Central memory CD8-positive, alpha-beta T cell (primary cell): ENCODE data around the gene MYO5A.
A peak's percentile ranks its signal among the peaks of the same experiment; 100 is the strongest.

ENCODE experiments used
- ATAC-seq: fragments of 150-1000 bp; cut with Tn5 transposase; replicated peaks from 2 replicates; pipeline ENCODE4 v1.10.0; 2022; ENCODE audit warnings: mild to moderate bottlenecking, moderate FRiP score, moderate number of reproducible peaks; ENCODE audit not compliant: poor library complexity, severe bottlenecking; ENCODE audit errors: extremely low read depth
- DNase-seq, 2 donors: peaks; one replicate each; pipeline ENCODE4 v3.0.0; 2021; ENCODE audit warnings: low spot score in 2 of 2
- H3K27ac Mint-ChIP-seq: one replicate; pipeline ENCODE4 v1.8.0; 2022; ENCODE audit warnings: low read depth, mild to moderate bottlenecking, moderate library complexity, mixed read lengths
- H3K27me3 Mint-ChIP-seq: one replicate; pipeline ENCODE4 v1.8.0; 2022; ENCODE audit warnings: mixed read lengths
- H3K36me3 Mint-ChIP-seq: one replicate; pipeline ENCODE4 v1.8.0; 2022; ENCODE audit warnings: mild to moderate bottlenecking, moderate library complexity, mixed read lengths; ENCODE audit not compliant: insufficient read depth
- H3K4me1 Mint-ChIP-seq: one replicate; pipeline ENCODE4 v1.8.0; 2022; ENCODE audit warnings: mixed read lengths
- H3K4me3 Mint-ChIP-seq: one replicate; pipeline ENCODE4 v1.8.0; 2022; ENCODE audit warnings: mild to moderate bottlenecking, moderate library complexity, mixed read lengths
- H3K9me3 Mint-ChIP-seq: one replicate; pipeline ENCODE4 v1.8.0; 2022; ENCODE audit warnings: mixed read lengths

MYO5A gene

DNA sequence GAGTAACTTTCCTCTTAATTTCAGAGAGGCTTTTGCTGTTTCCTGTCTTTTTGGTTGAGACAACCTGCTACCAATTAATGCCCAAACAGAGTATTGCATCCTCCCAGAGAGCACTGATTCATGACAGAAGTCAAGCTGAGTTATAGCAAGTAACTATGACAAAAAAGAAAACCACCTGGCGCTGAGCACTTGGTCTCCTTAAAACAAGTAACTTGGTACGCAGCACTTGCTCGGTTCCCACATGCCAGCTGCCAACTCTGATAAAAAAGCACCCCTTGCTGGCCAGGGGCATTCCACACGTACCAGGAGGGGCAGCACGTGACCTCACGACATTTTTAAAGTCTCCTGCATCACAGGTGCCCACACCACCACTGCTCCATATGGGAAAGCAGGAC is 219.5 kb downstream of the MYO5A start:
- H3K4me1 Mint-ChIP-seq, result peaks cover 5% of the 10 kb centered on the region
- H3K27me3 Mint-ChIP-seq, result no peaks in the 10 kb centered on the region
- peaks cover 37% of the 10 kb centered on the region for H3K36me3 Mint-ChIP-seq
- no peak overlapping the region for H3K27ac Mint-ChIP-seq
- H3K4me3 Mint-ChIP-seq, result no peak overlapping the region
- no peak for ATAC-seq
- H3K9me3 Mint-ChIP-seq, result no peaks in the 10 kb centered on the region
- DNase-seq, result no peak

GRCh38 chr15:52308446-52309153 is 220.1 kb downstream of the MYO5A start:
- no peak overlapping the region for H3K4me3 Mint-ChIP-seq
- peaks cover 34% of the 10 kb centered on the region for H3K36me3 Mint-ChIP-seq
- DNase-seq (no peak), ATAC-seq (no peak)
- H3K27me3 Mint-ChIP-seq, result no peaks in the 10 kb centered on the region
- no peaks in the 10 kb centered on the region for H3K9me3 Mint-ChIP-seq
- peaks cover 5% of the 10 kb centered on the region for H3K4me1 Mint-ChIP-seq
- H3K27ac Mint-ChIP-seq, result no peak overlapping the region

DNA sequence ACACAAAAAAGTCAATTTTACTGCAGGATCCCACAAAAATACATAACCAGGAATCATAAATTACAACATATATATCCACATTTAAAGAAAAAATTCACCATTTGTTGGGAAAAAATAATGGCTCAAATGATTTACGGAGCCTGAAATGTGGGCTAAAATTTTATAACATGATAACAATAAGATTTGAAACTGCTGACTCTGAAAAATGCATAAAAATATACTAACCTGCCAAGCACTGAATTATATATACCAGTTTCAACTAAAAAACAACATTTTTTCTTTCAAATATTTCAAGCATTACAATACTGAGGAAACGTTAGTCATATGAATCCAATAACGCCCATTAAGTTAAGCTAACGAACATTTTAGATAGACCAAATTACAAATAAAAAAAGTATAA is 220.8 kb downstream of the MYO5A start:
- peaks cover 27% of the 10 kb centered on the region for H3K36me3 Mint-ChIP-seq
- peaks cover 5% of the 10 kb centered on the region for H3K4me1 Mint-ChIP-seq
- no peak for ATAC-seq
- DNase-seq, result no peak
- H3K27me3 Mint-ChIP-seq, result no peaks in the 10 kb centered on the region
- H3K27ac Mint-ChIP-seq, result no peak overlapping the region
- no peak overlapping the region for H3K4me3 Mint-ChIP-seq
- H3K9me3 Mint-ChIP-seq, result no peaks in the 10 kb centered on the region

DNA sequence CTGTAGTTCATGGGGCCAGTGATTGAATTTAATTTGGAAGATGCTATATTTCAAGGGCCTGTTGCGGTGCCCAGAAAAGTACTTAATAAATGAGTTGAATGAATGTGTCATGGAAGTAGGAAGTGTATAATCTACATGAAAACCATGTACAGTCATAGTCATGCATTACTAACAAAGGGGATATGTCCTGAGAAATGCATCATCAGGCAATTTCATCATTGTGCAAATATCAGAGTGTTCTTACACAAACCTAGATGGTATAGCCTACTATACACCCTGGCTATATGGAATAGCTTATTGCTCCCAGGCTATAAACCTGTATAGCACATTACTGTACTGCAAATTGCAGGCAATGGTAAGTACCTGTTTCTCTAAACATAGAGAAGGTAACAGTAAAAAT is 222.4 kb downstream of the MYO5A start:
- Mint-ChIP-seq H3K27me3 (no peaks in the 10 kb centered on the region), H3K27ac (no peak overlapping the region), H3K4me3 (no peak overlapping the region), H3K36me3 (peaks cover 19% of the 10 kb centered on the region), H3K4me1 (peaks cover 5% of the 10 kb centered on the region), H3K9me3 (no peaks in the 10 kb centered on the region)
- no peak for DNase-seq
- ATAC-seq, result no peak

GRCh38 chr15:52303093-52303772 is 225.4 kb downstream of the MYO5A start:
- no peak for DNase-seq
- no peak for ATAC-seq
- Mint-ChIP-seq H3K27ac (no peak overlapping the region), H3K36me3 (peaks cover 4% of the 10 kb centered on the region), H3K4me3 (no peak overlapping the region), H3K27me3 (no peaks in the 10 kb centered on the region), H3K4me1 (no peaks in the 10 kb centered on the region), H3K9me3 (no peaks in the 10 kb centered on the region)

DNA sequence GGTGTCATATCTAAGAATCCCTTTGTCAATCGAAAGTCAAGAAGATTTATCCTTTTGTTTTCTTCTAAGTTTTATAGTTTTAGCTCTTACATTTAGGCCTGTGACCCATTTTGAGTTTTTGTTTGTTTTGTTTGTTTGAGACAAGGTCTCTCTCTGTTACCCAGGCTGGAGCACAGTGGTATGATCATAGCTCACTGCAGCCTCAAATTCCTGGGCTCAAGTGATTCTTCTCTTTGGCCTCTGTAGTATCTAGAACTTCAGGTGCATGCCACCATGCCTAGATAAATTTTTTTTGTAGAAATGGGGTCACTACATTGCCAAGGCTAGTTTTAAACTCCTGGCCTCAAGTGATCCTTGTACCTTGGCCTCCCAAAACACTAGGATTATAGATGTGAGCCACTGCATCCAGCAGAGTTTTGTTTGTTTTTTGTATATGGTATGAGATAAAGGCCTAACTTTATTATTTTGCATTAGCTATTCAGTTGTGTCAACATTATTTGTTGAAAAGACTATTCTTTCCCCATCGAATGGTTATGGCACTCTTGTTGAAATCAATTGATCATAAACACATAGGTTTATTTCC is 227.3 kb downstream of the MYO5A start:
- no peaks in the 10 kb centered on the region for H3K9me3 Mint-ChIP-seq
- ATAC-seq (no peak), DNase-seq (no peak)
- no peaks in the 10 kb centered on the region for H3K4me1 Mint-ChIP-seq
- peaks cover 4% of the 10 kb centered on the region for H3K36me3 Mint-ChIP-seq
- no peak overlapping the region for H3K4me3 Mint-ChIP-seq
- peaks cover 3% of the 10 kb centered on the region for H3K27me3 Mint-ChIP-seq
- no peak overlapping the region for H3K27ac Mint-ChIP-seq

GRCh38 chr15:52295421-52296001 is 233.2 kb downstream of the MYO5A start, which contains the start of gene MYO5C:
TSS of gene MYO5C (minus strand) at chr15:52295804. CDS start at chr15:52295636, 168 bp downstream.
- Mint-ChIP-seq H3K4me1 (no peaks in the 10 kb centered on the region), H3K27ac (no peak within 1 kb of the TSS), H3K36me3 (peaks cover 1% of the 10 kb centered on the region), H3K4me3 (peak within 1 kb of the TSS; percentile 45), H3K27me3 (peaks cover 39% of the 10 kb centered on the region), H3K9me3 (no peaks in the 10 kb centered on the region)
- ATAC-seq (no peak), DNase-seq (no peak)

- Mint-ChIP-seq H3K27ac (no peak overlapping the region), H3K4me3 (peak overlapping the region; percentile 45), H3K36me3 (peaks cover 3% of the 10 kb centered on the region), H3K4me1 (no peaks in the 10 kb centered on the region), H3K9me3 (no peaks in the 10 kb centered on the region), H3K27me3 (peaks cover 39% of the 10 kb centered on the region)
- ATAC-seq, result no peak
- no peak for DNase-seq
Observed at GRCh38 chr15:52294881-52295420, 233.7 kb downstream of the MYO5A start.

GRCh38 chr15:52292780-52293392 is 235.8 kb downstream of the MYO5A start:
- DNase-seq (no peak), ATAC-seq (no peak)
- Mint-ChIP-seq H3K36me3 (peaks cover 3% of the 10 kb centered on the region), H3K4me3 (no peak overlapping the region), H3K27ac (no peak overlapping the region), H3K4me1 (no peaks in the 10 kb centered on the region), H3K9me3 (no peaks in the 10 kb centered on the region), H3K27me3 (peaks cover 39% of the 10 kb centered on the region)

GRCh38 chr15:52291204-52291603 is 237.5 kb downstream of the MYO5A start:
- ATAC-seq (no peak), DNase-seq (no peak)
- H3K4me3 Mint-ChIP-seq, result no peak overlapping the region
- H3K4me1 Mint-ChIP-seq, result no peaks in the 10 kb centered on the region
- H3K36me3 Mint-ChIP-seq, result peaks cover 2% of the 10 kb centered on the region
- H3K27ac Mint-ChIP-seq, result no peak overlapping the region
- H3K9me3 Mint-ChIP-seq, result no peaks in the 10 kb centered on the region
- H3K27me3 Mint-ChIP-seq, result peaks cover 34% of the 10 kb centered on the region

DNA sequence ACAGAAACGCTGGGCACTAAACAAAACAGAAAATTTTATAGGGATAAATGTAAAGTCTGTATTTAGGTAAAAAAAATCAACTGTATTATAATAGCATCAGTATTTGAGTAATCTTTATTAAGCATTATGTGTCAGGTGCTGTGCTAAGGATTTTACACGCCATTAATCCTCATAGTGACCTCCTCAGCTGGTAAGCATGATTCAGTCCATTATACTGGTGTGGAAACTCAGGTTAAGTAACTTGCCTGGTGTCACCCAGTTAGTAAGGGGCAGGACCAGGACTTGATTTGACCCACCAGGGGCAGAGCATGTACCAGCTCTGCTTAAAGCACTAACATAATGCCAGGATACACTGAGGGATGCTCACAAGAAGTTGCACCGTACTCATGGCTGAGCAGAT is 237.9 kb downstream of the MYO5A start:
- DNase-seq (no peak), ATAC-seq (no peak)
- Mint-ChIP-seq H3K36me3 (peaks cover 2% of the 10 kb centered on the region), H3K9me3 (no peaks in the 10 kb centered on the region), H3K4me1 (no peaks in the 10 kb centered on the region), H3K4me3 (no peak overlapping the region), H3K27me3 (peaks cover 32% of the 10 kb centered on the region), H3K27ac (no peak overlapping the region)

DNA sequence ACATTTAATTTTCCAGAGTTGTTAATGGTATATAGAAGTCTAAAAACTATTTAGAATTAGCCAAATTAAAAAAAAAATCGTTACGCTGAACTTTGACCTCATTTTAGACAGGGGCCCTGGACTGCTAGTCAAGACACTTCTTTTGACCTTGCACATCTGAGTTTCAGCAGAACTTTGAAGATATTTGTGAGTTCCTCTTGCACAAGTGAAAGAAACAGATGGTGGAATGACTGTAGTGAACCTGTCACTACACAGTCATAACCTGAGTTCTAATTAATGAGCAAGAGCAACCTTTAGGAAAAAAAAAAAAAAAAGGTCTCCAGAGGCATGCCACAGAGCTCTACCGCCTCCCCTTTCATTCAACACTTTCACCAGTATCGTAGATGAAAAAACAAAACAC is 238.4 kb downstream of the MYO5A start:
- H3K4me3 Mint-ChIP-seq, result no peak overlapping the region
- H3K4me1 Mint-ChIP-seq, result no peaks in the 10 kb centered on the region
- DNase-seq (no peak), ATAC-seq (no peak)
- peaks cover 2% of the 10 kb centered on the region for H3K36me3 Mint-ChIP-seq
- no peaks in the 10 kb centered on the region for H3K9me3 Mint-ChIP-seq
- H3K27me3 Mint-ChIP-seq, result peaks cover 32% of the 10 kb centered on the region
- no peak overlapping the region for H3K27ac Mint-ChIP-seq
